Keratinocyte (primary cell): ENCODE results near the gene RRAGA.
"Not testable (repeated sequence)": the region's sequence is repeated elsewhere in the genome, so short reads cannot be mapped to it uniquely, and the experiment has no call there.

Experiments
- CTCF ChIP-seq, 3 experiments: IDR thresholded peaks in 1 of 3; conservative IDR thresholded peaks in 1 of 3; optimal IDR thresholded peaks in 1 of 3; 2 replicates in 2 of 3; 3 replicates in 1 of 3; pipeline versions ENCODE3 to v1.5.1; 2011; ENCODE audit warnings: low read length in 3 of 3, mild to moderate bottlenecking in 3 of 3, moderate library complexity in 2 of 3, control low read depth in 1 of 3, inconsistent platforms in 1 of 3; ENCODE audit not compliant: insufficient read depth in 2 of 3; ENCODE audit errors: extremely low read depth in 1 of 3
- EZH2 ChIP-seq: IDR thresholded peaks from one replicate; pipeline ENCODE4 v1.6.1; 2012; ENCODE audit warnings: inconsistent platforms, mild to moderate bottlenecking, low read length, moderate library complexity

DNA sequence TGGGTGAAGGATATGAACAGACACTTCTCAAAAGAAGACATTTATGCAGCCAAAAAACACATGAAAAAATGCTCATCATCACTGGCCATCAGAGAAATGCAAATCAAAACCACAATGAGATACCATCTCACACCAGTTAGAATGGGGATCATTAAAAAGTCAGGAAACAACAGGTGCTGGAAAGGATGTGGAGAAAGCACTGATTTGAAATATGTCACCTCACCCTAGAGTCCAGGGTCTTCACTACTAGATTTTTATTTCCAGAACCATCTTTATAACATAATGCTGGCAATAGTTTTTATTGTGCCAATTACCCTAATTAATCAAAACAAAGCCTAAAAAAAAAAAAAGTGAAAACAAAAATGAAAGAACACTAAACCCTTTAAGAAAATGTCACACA lies 48.2 kb downstream of the RRAGA start:
- TF ChIP-seq CTCF (optimal IDR thresholded peaks at IDR 0.05 in 1 of 3, IDR thresholded peaks at IDR 0.05 in 1 of 3, conservative IDR thresholded peaks at IDR 0.05 in 1 of 3; ENCODE audit: extremely low read depth in 1 of 3, insufficient read depth in 2 of 3, low read length in 3 of 3); EZH2: not testable (repeated sequence)
